Mucosa of descending colon (tissue), 3 donors: Measurements from ENCODE around the gene SELENOW. TPM values are rescaled to one million over a fixed set of nuclear protein-coding genes. Genes with fewer than 3 reads are reported as not detected.

Experiments
- ATAC-seq: fragments of 200-7000 bp; cut with Tn5 transposase; one replicate; pipeline ENCODE4 v1.9.1; 2020; ENCODE audit warnings: mild to moderate bottlenecking, moderate library complexity
- DNase-seq, 3 donors: peaks; one replicate each; pipeline ENCODE4 v3.0.0-alpha.2; 2020
- H3K36me3 ChIP-seq: fragments of 200-600 bp; one replicate; pipeline ENCODE4 v1.8.0; 2021; ENCODE audit warnings: low read depth, mild to moderate bottlenecking
- H3K4me1 ChIP-seq: fragments of 200-600 bp; one replicate; pipeline ENCODE4 v1.8.0; 2021; ENCODE audit warnings: low read depth, mild to moderate bottlenecking
- H3K4me3 ChIP-seq: fragments of 200-600 bp; one replicate; pipeline ENCODE4 v1.8.0; 2021; ENCODE audit warnings: mild to moderate bottlenecking
- H3K9me3 ChIP-seq: fragments of 200-600 bp; one replicate; pipeline ENCODE4 v1.8.0; 2021; ENCODE audit warnings: mild to moderate bottlenecking
- intact Hi-C, 2 donors: fragments of 100-400 bp; cut with DNase I in 1 of 2; cut with micrococcal nuclease in 1 of 2; formaldehyde crosslinking; loops; one replicate each; pipeline versions ENCODE4 v1.11.0 to v1.11.1; 2022; cut with DNase I, micrococcal nuclease
- total RNA-seq, 3 donors: library from RNA; stranded (reverse); fragmentation: NEBNext Ultra II Directional in 2 of 3; extraction: Animal tissue kit (Norgen Biotek cat#: 25700) in 2 of 3; gene quantifications; one replicate each; pipeline versions ENCODE4 v1.2.1 to v1.2.4, GENCODE V29; 2021 to 2023
- TF ChIP-seq, protein P1 (sequence below): fragments of 200-600 bp; IDR thresholded peaks from one replicate; pipeline ENCODE4 v1.8.0; 2022; ENCODE audit warnings: antibody characterized with exemption, mild to moderate bottlenecking
- donor health status: DM: no; HTN: no; CAD: no; lungs with moderate emphysema.
- donor health status: DM: no; HTN: no; CAD: no.
- donor health status: DM: no; HTN: yes; CAD: no.

The SELENOW gene
- total RNA-seq, 3 donors from 2014 or later = 228 to 527 (median 281) TPM

DNA sequence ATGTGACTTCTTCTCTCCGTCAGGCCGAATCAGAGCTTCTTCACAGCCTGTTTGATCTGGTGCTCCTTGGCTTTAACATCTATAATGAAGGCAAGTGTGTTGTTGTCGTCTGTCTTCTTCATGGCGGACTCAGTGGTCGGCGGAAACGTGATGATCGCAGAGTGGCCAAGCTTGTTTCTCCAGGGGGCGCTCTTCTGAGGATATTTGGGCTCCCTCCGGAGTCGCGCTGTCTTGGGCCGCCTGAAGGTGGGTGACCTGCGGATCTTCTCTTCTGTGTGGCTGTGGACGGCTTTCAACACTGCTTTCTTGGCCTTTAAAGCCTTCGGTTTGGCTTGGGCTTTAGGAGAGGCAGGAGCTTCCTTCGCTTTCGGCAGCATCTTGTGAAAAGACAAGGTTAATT is 16.0 kb downstream of the SELENOW start:
- DNase-seq (peak in 1 of 3 donors; percentile 10), ATAC-seq (no peak)
- H3K9me3 ChIP-seq = no peaks in the 10 kb centered on the region
- no peaks in the 10 kb centered on the region for H3K36me3 ChIP-seq
- TF ChIP-seq, protein P1, sequence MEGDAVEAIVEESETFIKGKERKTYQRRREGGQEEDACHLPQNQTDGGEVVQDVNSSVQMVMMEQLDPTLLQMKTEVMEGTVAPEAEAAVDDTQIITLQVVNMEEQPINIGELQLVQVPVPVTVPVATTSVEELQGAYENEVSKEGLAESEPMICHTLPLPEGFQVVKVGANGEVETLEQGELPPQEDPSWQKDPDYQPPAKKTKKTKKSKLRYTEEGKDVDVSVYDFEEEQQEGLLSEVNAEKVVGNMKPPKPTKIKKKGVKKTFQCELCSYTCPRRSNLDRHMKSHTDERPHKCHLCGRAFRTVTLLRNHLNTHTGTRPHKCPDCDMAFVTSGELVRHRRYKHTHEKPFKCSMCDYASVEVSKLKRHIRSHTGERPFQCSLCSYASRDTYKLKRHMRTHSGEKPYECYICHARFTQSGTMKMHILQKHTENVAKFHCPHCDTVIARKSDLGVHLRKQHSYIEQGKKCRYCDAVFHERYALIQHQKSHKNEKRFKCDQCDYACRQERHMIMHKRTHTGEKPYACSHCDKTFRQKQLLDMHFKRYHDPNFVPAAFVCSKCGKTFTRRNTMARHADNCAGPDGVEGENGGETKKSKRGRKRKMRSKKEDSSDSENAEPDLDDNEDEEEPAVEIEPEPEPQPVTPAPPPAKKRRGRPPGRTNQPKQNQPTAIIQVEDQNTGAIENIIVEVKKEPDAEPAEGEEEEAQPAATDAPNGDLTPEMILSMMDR = no peak
- intact Hi-C loops = no loop called here
- no peaks in the 10 kb centered on the region for H3K4me1 ChIP-seq
- H3K4me3 ChIP-seq = no peak overlapping the region

DNA sequence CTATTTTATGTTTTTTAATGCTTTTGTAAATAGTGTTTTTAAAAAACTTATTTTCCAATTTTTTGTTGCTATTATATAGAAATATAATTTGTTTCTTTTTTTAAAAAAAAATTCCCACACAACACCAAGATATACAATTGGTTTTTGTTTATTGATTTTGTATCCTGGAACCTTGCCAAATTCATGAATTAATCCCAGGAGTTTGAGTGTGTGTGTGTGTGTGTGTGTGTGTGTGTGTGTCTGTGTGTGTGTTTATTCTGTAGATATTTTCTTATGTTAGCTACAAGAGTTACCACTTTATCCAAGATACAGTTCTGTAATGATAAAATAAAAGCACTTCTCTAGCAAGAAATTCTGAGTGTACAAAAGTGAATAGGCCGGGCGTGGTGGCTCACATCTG is 18.3 kb downstream of the SELENOW start:
- DNase-seq = no peak
- Histone ChIP-seq H3K4me1 (no peaks in the 10 kb centered on the region), H3K4me3 (no peak overlapping the region), H3K36me3 (no peaks in the 10 kb centered on the region), H3K9me3 (no peaks in the 10 kb centered on the region)
- TF ChIP-seq, protein P1 = no peak
- no peak for ATAC-seq
- intact Hi-C loops = no loop called here

DNA sequence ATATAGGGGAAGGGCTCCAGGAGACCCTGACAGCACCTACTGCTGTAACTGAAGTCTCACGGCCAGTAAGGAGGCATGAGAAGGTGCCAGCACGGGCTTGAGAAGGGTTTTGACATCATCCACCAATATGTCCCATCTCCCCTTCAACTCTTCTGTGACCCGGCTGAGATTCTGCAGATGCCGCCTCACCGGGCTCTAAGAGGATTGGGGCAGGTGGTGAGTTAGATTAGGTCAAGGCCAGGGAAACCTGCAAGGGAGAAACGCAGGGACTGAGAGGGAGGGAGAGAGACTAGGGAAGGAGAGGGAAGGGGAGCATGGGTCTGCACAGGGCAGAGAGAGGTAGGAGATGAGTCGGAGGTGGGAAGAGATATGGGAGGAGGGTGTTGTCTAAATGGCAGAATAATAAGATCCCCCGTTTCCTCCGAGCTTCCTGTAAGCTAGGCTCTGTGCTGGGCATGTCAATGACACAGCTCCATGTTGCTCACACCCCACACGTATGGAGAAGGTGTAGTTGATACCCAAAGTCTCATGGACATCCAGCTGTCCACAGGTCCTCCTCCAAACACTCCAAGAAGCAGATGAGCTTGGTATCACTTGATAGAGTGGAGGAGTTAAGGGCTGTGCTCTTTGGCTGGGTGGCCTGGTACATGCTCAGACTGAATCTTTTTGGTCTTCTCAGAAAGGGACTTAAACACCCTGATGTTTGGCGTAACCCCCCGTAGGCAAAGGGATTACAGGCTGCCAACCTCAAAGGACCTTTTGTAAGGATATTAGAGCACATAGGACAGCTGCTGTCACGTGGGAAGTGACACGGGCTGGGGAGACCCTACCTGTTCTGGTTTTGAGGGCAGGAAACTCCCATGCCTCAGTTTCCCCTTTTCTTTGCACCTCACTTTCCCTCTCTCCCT is 19.7 kb downstream of the SELENOW start:
- Histone ChIP-seq H3K36me3 (no peaks in the 10 kb centered on the region), H3K4me3 (no peak overlapping the region), H3K9me3 (no peaks in the 10 kb centered on the region), H3K4me1 (no peaks in the 10 kb centered on the region)
- intact Hi-C loops = no loop called here
- no peak for DNase-seq
- TF ChIP-seq, protein P1 = no peak
- no peak for ATAC-seq

DNA sequence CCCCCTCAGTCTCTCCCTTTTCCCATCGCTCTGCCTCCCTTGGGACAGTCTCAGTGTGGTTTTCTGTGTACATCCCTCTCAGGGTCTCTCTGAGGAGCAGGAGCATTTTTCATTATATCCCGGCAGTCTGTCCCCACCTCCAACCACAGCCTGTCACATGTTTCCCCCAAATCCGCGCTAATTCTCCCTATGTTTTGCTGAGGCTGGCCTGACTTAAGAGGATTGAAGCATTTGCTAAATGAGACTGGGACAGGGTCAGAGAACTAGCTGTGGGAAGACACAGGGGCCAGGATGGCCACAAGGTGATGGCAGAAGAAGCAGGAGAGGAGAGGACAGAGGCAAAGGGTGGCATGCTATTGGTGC is 20.4 kb downstream of the SELENOW start:
- no peaks in the 10 kb centered on the region for H3K36me3 ChIP-seq
- no peaks in the 10 kb centered on the region for H3K9me3 ChIP-seq
- intact Hi-C loops = no loop called here
- H3K4me1 ChIP-seq = no peaks in the 10 kb centered on the region
- TF ChIP-seq, protein P1 = no peak
- no peak for ATAC-seq
- no peak overlapping the region for H3K4me3 ChIP-seq
- no peak for DNase-seq

DNA sequence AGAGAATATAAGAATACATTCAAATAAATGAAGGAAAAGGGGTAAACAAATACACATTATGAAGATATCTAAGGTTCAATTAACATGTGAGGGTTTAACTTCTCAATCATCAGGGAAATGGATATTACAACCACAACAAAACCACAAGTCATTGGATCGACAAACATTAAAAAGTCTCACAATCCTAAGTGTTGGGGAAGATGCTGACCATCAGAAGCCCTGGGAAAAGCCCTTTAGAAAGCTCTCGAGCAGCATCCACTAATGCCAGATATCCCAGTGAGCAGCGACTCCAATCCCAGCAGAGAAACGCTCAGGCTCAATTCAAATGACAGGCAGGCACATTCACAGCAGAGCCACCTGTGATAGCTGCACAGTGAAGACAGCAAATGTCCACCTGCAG is 22.8 kb downstream of the SELENOW start:
- Histone ChIP-seq H3K4me1 (no peaks in the 10 kb centered on the region), H3K9me3 (no peaks in the 10 kb centered on the region), H3K36me3 (no peaks in the 10 kb centered on the region), H3K4me3 (no peak overlapping the region)
- no peak for DNase-seq
- TF ChIP-seq, protein P1 = no peak
- intact Hi-C loops = no loop called here
- ATAC-seq = no peak
